ENCODE data around the gene GJB2.

Gene GJB2

DNA sequence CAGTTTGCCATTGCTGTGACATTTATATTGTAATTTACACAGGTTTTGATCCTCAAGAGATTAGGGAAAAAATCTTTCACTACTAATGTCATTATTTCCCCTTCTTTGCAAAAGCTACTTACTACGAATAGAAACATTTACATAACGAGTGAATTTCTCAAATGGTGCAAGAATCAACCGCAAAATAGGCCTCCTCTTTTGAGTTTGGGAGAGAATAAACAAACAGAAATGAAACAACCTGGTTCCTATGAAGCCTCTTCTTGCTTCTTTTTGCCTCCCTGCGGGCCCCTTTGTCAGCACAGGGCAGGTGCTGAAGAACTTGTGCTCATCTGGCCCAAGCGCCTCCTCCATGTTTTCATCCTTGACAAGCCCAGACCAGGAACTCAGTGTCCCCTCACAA lies 21.8 kb downstream of the GJB2 start:
- Histone ChIP-seq H3K4me3 (ENCODE audit: low read depth in 1 of 2, low read length in 2 of 2) (no peak overlapping the region), H3K27me3 (ENCODE audit: control insufficient read depth in 1 of 2, insufficient read depth in 2 of 2, low read length in 2 of 2) (peaks cover 0 to 5% of the 10 kb centered on the region in 2 donors), H3K9ac (ENCODE audit: low read depth in 1 of 2, low read length in 2 of 2) (no peak overlapping the region), H3K36me3 (ENCODE audit: control insufficient read depth in 1 of 2, insufficient read depth in 2 of 2, low read length in 2 of 2) (no peaks in the 10 kb centered on the region), H3K9me3 (ENCODE audit: control insufficient read depth in 1 of 2, low read length in 2 of 2) (no peaks in the 10 kb centered on the region), H3K4me1 (ENCODE audit: control insufficient read depth in 1 of 2, insufficient read depth in 2 of 2, low read length in 2 of 2) (peaks cover 9 to 12% of the 10 kb centered on the region in 2 donors), H3K27ac (ENCODE audit: low read depth, low read length) (no peak overlapping the region)

DNA sequence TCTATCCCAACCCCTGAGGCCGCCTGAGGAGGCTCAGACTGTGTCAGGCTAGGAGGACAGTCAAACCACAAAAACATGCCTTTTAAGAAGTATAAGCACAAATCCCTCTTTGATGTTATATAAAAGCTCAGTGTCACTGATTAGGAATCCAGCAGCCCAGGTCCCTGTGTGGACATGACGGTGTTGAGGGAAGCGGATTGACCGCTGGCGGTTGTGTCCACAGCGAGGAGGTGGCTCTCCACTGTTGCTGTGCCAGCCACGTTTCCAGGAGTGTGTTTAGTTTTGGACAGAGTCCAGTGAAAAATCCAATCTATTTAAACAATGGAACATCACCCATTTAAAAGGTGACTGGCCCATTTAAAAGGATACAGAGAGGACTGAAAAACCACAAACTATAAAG lies 24.3 kb downstream of the GJB2 start:
- Histone ChIP-seq H3K4me3 (ENCODE audit: low read depth in 1 of 2, low read length in 2 of 2) (no peak overlapping the region), H3K9me3 (ENCODE audit: control insufficient read depth in 1 of 2, low read length in 2 of 2) (no peaks in the 10 kb centered on the region), H3K36me3 (ENCODE audit: control insufficient read depth in 1 of 2, insufficient read depth in 2 of 2, low read length in 2 of 2) (no peaks in the 10 kb centered on the region), H3K4me1 (ENCODE audit: control insufficient read depth in 1 of 2, insufficient read depth in 2 of 2, low read length in 2 of 2) (no peaks in the 10 kb centered on the region), H3K9ac (ENCODE audit: low read depth in 1 of 2, low read length in 2 of 2) (no peak overlapping the region), H3K27ac (ENCODE audit: low read depth, low read length) (no peak overlapping the region), H3K27me3 (ENCODE audit: control insufficient read depth in 1 of 2, insufficient read depth in 2 of 2, low read length in 2 of 2) (peaks cover 0 to 10% of the 10 kb centered on the region in 2 donors)

DNA sequence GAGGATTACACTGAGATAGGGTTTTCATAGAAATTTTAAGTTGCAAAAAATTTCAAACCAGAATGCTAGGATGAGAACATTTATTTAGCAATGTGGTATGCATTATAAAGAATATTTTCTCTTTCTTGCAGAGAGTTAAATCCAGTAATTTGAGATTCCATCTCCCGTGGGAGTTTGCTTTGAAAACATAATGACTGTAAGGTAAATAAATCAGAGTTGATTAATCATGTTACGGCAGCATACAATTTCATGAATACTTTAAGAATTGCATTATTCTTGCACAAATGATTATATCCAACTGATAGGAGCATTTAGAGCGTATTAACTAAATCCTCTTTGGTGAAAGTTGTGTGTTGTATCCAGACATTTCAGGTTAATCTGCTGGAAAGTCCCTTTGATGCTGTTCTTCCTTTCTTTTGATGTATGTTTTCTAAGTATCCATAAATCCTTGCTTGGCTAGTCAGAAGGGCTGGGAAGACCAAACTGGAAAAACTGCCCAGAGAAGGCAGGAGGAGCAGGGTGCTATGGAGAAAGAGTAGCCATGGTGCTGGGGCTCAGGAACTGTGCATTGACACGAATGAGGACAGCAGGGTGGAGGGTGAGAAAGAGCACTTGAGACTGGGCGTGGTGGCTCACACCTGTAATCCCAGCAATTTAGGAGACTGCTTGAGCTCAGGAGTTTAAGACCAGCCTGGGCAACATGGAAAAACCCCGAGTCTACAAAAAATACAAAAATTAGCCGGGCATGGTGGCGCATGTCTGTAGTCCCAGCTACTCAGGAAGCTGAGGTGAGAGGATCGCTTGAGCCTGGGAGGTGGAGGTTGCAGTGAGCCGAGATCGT lies 27.1 kb downstream of the GJB2 start:
- Histone ChIP-seq H3K9me3 (ENCODE audit: control insufficient read depth in 1 of 2, low read length in 2 of 2) (no peaks in the 10 kb centered on the region), H3K4me1 (ENCODE audit: control insufficient read depth in 1 of 2, insufficient read depth in 2 of 2, low read length in 2 of 2) (no peaks in the 10 kb centered on the region), H3K36me3 (ENCODE audit: control insufficient read depth in 1 of 2, insufficient read depth in 2 of 2, low read length in 2 of 2) (no peaks in the 10 kb centered on the region), H3K27ac (ENCODE audit: low read depth, low read length) (no peak overlapping the region), H3K27me3 (ENCODE audit: control insufficient read depth in 1 of 2, insufficient read depth in 2 of 2, low read length in 2 of 2) (peaks cover 15 to 16% of the 10 kb centered on the region in 2 donors), H3K4me3 (ENCODE audit: low read depth in 1 of 2, low read length in 2 of 2) (no peak overlapping the region), H3K9ac (ENCODE audit: low read depth in 1 of 2, low read length in 2 of 2) (no peak overlapping the region)

DNA sequence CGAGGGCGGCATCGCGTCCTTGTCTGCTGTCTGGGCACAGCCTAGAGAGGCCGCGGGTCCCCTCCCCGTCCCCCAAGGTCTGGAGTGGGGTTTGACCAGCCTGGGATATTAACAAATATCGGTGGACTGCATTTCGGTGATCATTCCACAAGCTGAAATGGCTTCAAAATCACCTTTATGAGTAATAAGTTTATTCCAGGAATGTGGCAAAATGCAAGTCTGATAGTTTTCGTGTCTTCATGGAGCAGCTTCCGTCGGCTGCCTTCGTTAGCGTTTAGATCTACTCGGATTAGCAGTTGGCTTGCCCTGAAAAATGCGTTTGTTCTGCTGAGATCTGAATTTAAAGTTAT lies 30.8 kb downstream of the GJB2 start:
- H3K27me3 ChIP-seq (ENCODE audit: control insufficient read depth in 1 of 2, insufficient read depth in 2 of 2, low read length in 2 of 2) = peaks cover 43 to 46% of the 10 kb centered on the region in 2 donors

DNA sequence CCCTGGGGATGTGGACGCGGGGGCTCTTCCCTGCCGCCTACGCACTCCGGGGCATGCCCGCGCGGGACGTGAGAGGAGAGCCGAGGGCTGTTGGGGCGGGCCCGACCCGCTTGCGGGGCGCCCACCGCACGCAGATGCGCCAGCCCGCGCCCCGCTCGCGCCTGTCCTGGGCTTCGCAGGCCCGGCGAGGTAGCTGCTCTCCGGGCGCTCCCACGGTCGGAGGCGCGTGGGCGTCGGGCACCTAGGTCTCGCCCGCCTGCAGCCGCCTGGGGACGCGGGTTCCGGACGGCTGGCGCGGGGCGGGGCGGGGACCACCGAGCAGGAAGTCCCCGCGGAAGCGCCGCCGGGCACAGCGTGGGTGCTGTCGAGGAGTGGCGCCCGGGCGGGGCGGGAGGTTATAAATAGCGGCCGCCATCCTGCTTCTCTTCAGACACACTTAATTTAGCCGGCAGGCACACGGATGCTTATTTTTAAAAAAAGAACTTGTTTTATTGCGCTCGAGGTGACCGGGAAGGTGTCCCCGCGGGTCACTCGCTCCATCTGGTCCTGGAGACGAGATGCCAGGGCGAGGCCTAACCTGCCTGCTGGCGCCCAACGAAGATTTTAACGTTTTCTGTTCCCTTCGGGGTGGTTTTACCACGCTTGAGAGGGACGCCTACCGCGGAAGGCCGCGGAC lies 31.3 kb downstream of the GJB2 start:
- Histone ChIP-seq H3K36me3 (ENCODE audit: control insufficient read depth in 1 of 2, insufficient read depth in 2 of 2, low read length in 2 of 2) (no peaks in the 10 kb centered on the region), H3K9me3 (ENCODE audit: control insufficient read depth in 1 of 2, low read length in 2 of 2) (no peaks in the 10 kb centered on the region), H3K9ac (ENCODE audit: low read depth in 1 of 2, low read length in 2 of 2) (no peak overlapping the region), H3K4me3 (ENCODE audit: low read depth in 1 of 2, low read length in 2 of 2) (peak overlapping the region in 1 of 2 donors; percentile 54), H3K27me3 (ENCODE audit: control insufficient read depth in 1 of 2, insufficient read depth in 2 of 2, low read length in 2 of 2) (peaks cover 42 to 47% of the 10 kb centered on the region in 2 donors), H3K4me1 (ENCODE audit: control insufficient read depth in 1 of 2, insufficient read depth in 2 of 2, low read length in 2 of 2) (peaks cover 0 to 5% of the 10 kb centered on the region in 2 donors), H3K27ac (ENCODE audit: low read depth, low read length) (no peak overlapping the region)

More for the DNA sequence above, 30.8 kb downstream of the GJB2 start:
- Histone ChIP-seq H3K4me3 (ENCODE audit: low read depth in 1 of 2, low read length in 2 of 2) (peak overlapping the region in 1 of 2 donors; percentile 36), H3K4me1 (ENCODE audit: control insufficient read depth in 1 of 2, insufficient read depth in 2 of 2, low read length in 2 of 2) (peaks cover 0 to 5% of the 10 kb centered on the region in 2 donors), H3K36me3 (ENCODE audit: control insufficient read depth in 1 of 2, insufficient read depth in 2 of 2, low read length in 2 of 2) (no peaks in the 10 kb centered on the region), H3K9ac (ENCODE audit: low read depth in 1 of 2, low read length in 2 of 2) (no peak overlapping the region), H3K27ac (ENCODE audit: low read depth, low read length) (no peak overlapping the region), H3K9me3 (ENCODE audit: control insufficient read depth in 1 of 2, low read length in 2 of 2) (no peaks in the 10 kb centered on the region)

DNA sequence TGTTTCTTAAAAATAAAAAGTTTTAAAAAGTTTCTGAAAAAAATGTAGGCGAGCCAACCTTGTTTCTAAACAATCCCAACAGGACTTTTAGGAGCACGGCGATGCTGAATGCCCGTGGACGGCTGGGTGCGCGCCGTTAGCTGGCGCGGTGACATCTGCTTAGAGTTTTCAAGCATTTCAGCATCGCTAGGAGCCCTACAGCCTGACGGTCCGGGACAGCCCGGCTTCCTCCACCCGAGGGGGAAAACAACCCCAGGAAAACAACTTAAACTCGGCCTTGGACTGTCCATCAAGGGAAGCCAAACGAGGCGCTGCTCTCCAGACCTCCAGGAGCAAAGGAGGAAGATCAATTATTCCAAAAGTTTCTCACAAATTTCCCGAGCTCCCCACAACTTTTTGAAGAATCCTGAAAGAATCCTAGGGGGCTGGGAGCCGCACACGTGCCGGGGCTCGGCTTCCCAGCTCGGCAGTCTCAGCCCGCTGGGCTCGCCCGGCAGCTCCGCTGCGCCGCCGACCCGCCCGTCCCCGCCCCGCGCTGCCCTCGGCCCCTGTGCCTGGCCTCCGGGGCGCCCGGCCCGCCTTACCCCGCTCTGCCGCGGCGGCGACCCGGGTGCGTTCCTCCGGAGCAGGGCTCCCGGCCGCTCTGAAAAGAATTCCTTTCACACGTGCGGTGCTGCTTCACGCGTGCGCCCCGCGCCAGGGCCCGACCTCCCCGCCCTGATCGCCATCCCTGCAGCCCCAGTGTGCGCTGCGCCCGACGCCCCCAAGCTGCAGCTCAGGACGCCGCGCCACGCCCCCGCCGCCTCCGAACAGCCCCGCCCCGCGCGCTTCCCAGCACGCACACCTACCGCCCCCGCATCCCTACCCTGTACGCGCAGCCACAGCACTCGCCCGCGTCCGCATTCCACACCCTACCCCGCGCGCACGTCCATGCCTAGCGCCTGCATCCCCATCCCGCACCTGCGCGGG lies 32.1 kb downstream of the GJB2 start, which contains the start of gene GJA3:
GJA3 (minus strand) TSS at position 747 of the 969 bp plus-strand sequence. CDS start 17,764 bp downstream, outside the sequence.
- no peak within 1 kb of the TSS for H3K9ac ChIP-seq (ENCODE audit: low read depth in 1 of 2, low read length in 2 of 2)
- no peaks in the 10 kb centered on the region for H3K9me3 ChIP-seq (ENCODE audit: control insufficient read depth in 1 of 2, low read length in 2 of 2)
- peak within 1 kb of the TSS in 1 of 2 donors; percentile 54 for H3K4me3 ChIP-seq (ENCODE audit: low read depth in 1 of 2, low read length in 2 of 2)
- no peak within 1 kb of the TSS for H3K27ac ChIP-seq (ENCODE audit: low read depth, low read length)
- H3K4me1 ChIP-seq (ENCODE audit: control insufficient read depth in 1 of 2, insufficient read depth in 2 of 2, low read length in 2 of 2) = peaks cover 0 to 5% of the 10 kb centered on the region in 2 donors
- peaks cover 42 to 47% of the 10 kb centered on the region in 2 donors for H3K27me3 ChIP-seq (ENCODE audit: control insufficient read depth in 1 of 2, insufficient read depth in 2 of 2, low read length in 2 of 2)
- H3K36me3 ChIP-seq (ENCODE audit: control insufficient read depth in 1 of 2, insufficient read depth in 2 of 2, low read length in 2 of 2) = no peaks in the 10 kb centered on the region

DNA sequence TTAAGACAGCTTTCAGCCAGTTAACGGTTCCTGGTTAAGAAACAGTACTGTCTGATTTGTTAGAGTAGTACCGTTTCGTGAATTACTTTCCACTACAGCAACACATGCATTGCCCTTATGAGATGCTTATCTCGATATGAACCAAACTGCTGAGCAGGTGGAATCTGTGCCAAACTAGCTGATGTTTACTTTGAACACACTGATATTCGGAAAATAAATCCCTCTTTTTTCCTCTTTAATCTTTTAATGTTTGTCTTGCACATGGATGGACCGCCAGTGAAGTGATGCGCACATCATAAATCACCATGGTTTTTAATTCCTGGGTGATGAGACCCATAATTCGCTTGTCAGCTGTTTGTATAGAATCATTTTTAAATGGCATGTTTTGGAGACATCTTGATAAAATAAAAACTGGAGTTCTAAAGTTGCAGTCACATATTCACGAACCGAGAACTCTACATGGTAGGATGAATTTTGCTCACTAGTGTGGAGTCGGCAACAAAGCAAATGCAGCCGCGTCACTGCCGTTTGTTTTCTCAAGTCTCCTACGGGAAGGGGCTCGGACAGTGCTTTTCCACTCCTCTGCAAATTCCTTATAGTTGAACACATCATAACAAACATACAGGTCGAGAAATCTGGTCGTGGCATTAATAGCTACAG lies 33.0 kb downstream of the GJB2 start:
- Histone ChIP-seq H3K4me3 (ENCODE audit: low read depth in 1 of 2, low read length in 2 of 2) (peak overlapping the region in 1 of 2 donors; percentile 54), H3K9ac (ENCODE audit: low read depth in 1 of 2, low read length in 2 of 2) (no peak overlapping the region), H3K9me3 (ENCODE audit: control insufficient read depth in 1 of 2, low read length in 2 of 2) (no peaks in the 10 kb centered on the region), H3K27me3 (ENCODE audit: control insufficient read depth in 1 of 2, insufficient read depth in 2 of 2, low read length in 2 of 2) (peaks cover 40 to 47% of the 10 kb centered on the region in 2 donors), H3K27ac (ENCODE audit: low read depth, low read length) (no peak overlapping the region), H3K36me3 (ENCODE audit: control insufficient read depth in 1 of 2, insufficient read depth in 2 of 2, low read length in 2 of 2) (no peaks in the 10 kb centered on the region), H3K4me1 (ENCODE audit: control insufficient read depth in 1 of 2, insufficient read depth in 2 of 2, low read length in 2 of 2) (peaks cover 0 to 5% of the 10 kb centered on the region in 2 donors)

DNA sequence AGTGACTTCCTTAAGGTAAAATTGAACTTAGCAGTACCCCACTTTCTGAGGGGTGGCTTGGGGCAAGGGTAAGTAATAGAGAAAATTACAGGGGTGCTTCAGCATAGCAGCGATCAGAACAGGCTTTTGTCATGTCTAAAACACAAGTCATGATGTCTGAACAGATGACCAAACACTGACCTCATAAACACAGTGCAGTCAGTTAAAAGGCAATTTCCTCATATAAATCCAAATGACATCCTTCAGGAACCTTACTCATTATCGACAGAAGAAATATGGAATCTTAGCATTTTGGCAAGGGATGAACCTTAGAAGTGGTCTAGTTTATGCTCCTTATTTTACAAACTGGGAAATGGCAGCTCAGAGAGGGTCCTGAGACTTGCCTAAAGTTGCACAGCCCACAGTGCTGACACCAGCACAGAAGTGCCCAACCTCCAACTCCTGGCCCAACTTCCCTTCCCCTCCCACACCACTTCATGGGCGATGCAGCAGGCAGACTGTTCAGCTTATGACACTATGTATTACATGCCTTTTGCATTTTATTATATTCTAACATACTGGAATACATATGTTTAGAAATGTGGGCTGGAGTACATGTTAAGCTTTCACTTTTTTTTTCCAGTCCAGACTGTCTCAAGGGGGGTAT lies 35.5 kb downstream of the GJB2 start:
- no peaks in the 10 kb centered on the region for H3K9me3 ChIP-seq (ENCODE audit: control insufficient read depth in 1 of 2, low read length in 2 of 2)
- H3K9ac ChIP-seq (ENCODE audit: low read depth in 1 of 2, low read length in 2 of 2) = no peak overlapping the region
- H3K27me3 ChIP-seq (ENCODE audit: control insufficient read depth in 1 of 2, insufficient read depth in 2 of 2, low read length in 2 of 2) = peaks cover 40 to 54% of the 10 kb centered on the region in 2 donors

DNA sequence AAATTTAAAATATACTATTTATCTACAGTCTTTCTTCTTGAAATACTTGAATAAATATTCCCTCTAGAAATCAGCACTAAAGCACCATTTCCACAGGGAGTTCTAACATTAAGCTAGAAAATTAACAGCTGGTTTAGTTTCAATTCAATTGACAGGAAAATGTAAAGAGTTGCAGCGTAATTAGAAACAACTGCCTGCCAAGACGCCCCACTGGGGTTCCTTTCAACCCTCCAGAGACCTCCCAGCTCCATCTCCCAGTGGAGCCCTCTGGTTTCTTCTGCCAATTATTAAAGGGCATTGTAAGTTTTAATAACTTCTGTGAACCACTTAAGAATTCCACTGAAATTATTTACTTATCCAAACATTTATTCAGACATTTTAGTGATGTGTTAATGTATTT lies 36.0 kb downstream of the GJB2 start:
- Histone ChIP-seq H3K9ac (ENCODE audit: low read depth in 1 of 2, low read length in 2 of 2) (no peak overlapping the region), H3K27ac (ENCODE audit: low read depth, low read length) (no peak overlapping the region), H3K4me1 (ENCODE audit: control insufficient read depth in 1 of 2, insufficient read depth in 2 of 2, low read length in 2 of 2) (peaks cover 0 to 5% of the 10 kb centered on the region in 2 donors), H3K27me3 (ENCODE audit: control insufficient read depth in 1 of 2, insufficient read depth in 2 of 2, low read length in 2 of 2) (peaks cover 35 to 52% of the 10 kb centered on the region in 2 donors), H3K36me3 (ENCODE audit: control insufficient read depth in 1 of 2, insufficient read depth in 2 of 2, low read length in 2 of 2) (no peaks in the 10 kb centered on the region), H3K4me3 (ENCODE audit: low read depth in 1 of 2, low read length in 2 of 2) (no peak overlapping the region), H3K9me3 (ENCODE audit: control insufficient read depth in 1 of 2, low read length in 2 of 2) (no peaks in the 10 kb centered on the region)

More for the DNA sequence above, 35.5 kb downstream of the GJB2 start:
- Histone ChIP-seq H3K4me3 (ENCODE audit: low read depth in 1 of 2, low read length in 2 of 2) (no peak overlapping the region), H3K36me3 (ENCODE audit: control insufficient read depth in 1 of 2, insufficient read depth in 2 of 2, low read length in 2 of 2) (no peaks in the 10 kb centered on the region), H3K4me1 (ENCODE audit: control insufficient read depth in 1 of 2, insufficient read depth in 2 of 2, low read length in 2 of 2) (peaks cover 0 to 5% of the 10 kb centered on the region in 2 donors), H3K27ac (ENCODE audit: low read depth, low read length) (no peak overlapping the region)

Measured in duodenal mucosa (tissue), 2 donors.